CD4-positive, alpha-beta T cell treated with Interleukin-6 for 4 hours (primary cell): Measurements from ENCODE around the gene APOBEC3F.
"Not testable (repeated sequence)": the region's sequence is repeated elsewhere in the genome, so short reads cannot be mapped to it uniquely, and the experiment has no call there.

Source experiments
- DNase-seq: peaks from one replicate; pipeline ENCODE4 v3.0.0-alpha.2; 2020; ENCODE audit warnings: mixed read lengths

Gene APOBEC3F

DNA sequence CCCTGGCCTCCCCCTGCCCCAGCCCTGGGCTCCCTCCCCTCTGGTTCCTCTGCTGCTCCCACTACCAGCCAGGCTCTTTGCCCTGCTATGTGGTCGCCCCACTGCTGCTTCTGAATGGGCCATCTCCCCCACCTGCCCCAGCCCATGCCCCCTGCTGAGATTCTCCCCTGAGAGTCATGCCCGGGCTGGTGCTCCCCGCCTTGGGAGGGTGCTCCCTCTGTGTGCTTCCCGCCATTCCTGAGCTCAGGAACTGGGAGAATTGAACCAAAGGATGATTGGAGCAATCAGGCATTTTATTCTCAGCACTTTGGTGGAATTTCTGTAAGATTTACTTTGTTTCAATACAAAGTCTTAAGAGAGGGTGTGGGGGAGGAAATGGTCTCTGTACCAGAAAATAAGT lies 12.9 kb upstream of the APOBEC3F start:
- no peak for DNase-seq

DNA sequence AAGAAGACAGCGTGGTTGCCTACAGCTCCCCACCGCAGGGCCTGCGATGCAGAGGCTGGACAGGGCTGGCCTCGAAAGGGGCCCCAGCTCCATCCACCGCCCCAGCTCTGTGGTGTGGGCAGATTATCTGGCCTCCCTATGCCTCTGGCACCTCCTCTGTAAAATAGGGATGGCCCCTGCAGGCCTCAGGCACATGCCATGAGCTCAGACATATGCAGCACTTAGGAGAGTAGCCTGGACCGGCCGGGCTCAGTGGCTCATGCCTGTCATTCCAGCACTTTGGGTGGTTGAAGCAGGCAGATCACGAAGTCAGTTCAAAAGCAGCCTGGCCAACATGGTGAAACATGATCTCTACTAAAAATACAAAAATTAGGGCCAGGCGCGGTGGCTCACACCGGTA lies 12.4 kb upstream of the APOBEC3F start:
- no peak for DNase-seq

- DNase-seq: no peak
These were observed 11.4 kb upstream of the APOBEC3F start for GRCh38 chr22:39029227-39029626.

- DNase-seq: no peak
These were observed 10.0 kb upstream of the APOBEC3F start for GRCh38 chr22:39030705-39031104.

- not testable (repeated sequence) for DNase-seq
These were observed 9.0 kb upstream of the APOBEC3F start for GRCh38 chr22:39031434-39032295.

- DNase-seq: not testable (repeated sequence)
These were observed 3.6 kb upstream of the APOBEC3F start for GRCh38 chr22:39037071-39037470.

- no peak for DNase-seq
These were observed 1.1 kb upstream of the APOBEC3F start for GRCh38 chr22:39039306-39040126.

- DNase-seq: not testable (repeated sequence)
These were observed 518 bp upstream of the APOBEC3F start for GRCh38 chr22:39040155-39040537.

DNA sequence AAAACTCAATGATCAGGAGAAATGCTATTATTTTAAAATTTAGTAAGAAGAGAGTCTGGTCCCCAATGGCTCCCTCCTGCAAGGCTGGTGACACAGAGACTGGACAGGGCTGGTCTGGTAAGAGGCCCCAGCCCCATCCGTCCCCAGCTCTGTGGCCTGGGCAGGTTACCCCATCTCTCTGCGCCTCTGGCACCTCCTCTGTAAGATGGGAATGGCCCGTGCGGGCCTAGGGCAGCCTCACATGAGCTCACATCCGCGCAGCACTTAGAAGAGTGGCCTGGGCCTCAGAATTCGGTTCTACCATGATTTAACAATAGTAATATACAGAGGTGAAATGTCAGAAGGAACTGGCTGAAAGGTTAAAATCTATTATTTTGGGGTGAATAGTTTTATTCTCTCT lies 1.2 kb downstream of the APOBEC3F start:
- DNase-seq: no peak

- not testable (repeated sequence) for DNase-seq
These were observed 2.4 kb downstream of the APOBEC3F start for GRCh38 chr22:39043063-39043462.

GRCh38 chr22:39045136-39045535 lies 4.5 kb downstream of the APOBEC3F start:
- DNase-seq: not testable (repeated sequence)

GRCh38 chr22:39049486-39049885 lies 8.8 kb downstream of the APOBEC3F start:
- DNase-seq: not testable (repeated sequence)

GRCh38 chr22:39051844-39052495 lies 11.3 kb downstream of the APOBEC3F start:
- not testable (repeated sequence) for DNase-seq

- no peak for DNase-seq
These were observed 15.0 kb downstream of the APOBEC3F start for GRCh38 chr22:39055658-39056057.

- not testable (repeated sequence) for DNase-seq
These were observed 20.6 kb downstream of the APOBEC3F start for GRCh38 chr22:39061290-39061689.

GRCh38 chr22:39061951-39062350 lies 21.3 kb downstream of the APOBEC3F start:
- not testable (repeated sequence) for DNase-seq

GRCh38 chr22:39063904-39064303 lies 23.2 kb downstream of the APOBEC3F start:
- not testable (repeated sequence) for DNase-seq

GRCh38 chr22:39066442-39067276 lies 26.0 kb downstream of the APOBEC3F start:
- DNase-seq: not testable (repeated sequence)

DNA sequence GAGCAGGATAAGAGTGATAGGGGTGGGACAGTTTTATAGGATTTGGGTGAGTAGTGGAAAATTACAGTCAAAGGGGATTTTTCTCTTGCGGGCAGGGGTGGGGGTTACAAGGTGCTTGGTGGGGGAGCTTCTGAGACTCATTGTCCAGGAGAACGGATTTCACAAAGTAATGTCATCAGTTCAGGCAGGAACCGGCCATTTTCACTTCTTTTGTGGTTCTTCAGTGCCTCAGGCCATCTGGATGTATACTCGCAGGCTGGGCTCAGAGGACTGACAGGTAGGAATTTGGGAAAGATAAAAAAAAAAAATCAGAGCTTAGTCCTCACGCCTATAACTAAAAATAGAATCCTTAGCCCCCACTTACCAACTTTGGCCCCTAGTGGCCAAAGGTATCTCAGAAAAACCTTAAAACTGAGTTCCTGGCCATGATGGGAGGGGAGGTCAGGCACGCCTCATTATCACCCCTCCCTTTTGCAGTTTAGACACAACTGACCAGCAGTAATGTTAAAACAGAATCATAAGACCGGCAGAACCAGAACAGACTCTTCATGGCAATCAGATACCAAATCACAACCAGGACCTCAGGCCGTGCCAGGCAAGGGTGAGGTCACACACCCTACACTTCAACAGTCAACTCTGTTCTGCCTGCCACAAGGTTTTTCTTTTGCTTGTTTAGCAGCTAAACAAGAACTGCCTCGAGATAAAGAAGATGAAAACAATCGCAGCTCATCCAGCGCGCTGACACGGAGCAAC lies 27.5 kb downstream of the APOBEC3F start:
- DNase-seq: no peak

GRCh38 chr22:39070186-39070585 lies 29.5 kb downstream of the APOBEC3F start:
- no peak for DNase-seq

- DNase-seq: not testable (repeated sequence)
These were observed 31.9 kb downstream of the APOBEC3F start for GRCh38 chr22:39072581-39072981.
